Parathyroid adenoma (tissue), 2 donors: ENCODE data around the gene GINS1.
A peak's percentile ranks its signal among the peaks of the same experiment; 100 is the strongest.
"Not testable (repeated sequence)": the region's sequence is repeated elsewhere in the genome, so short reads cannot be mapped to it uniquely, and the experiment has no call there.

Experiments used
- H2AFZ ChIP-seq: fragments of 300-600 bp; sonication (generic); one replicate; pipeline ENCODE4 v1.7.0; 2017; ENCODE audit warnings: antibody characterized with exemption, mild to moderate bottlenecking
- H3K27ac ChIP-seq: fragments of 300-600 bp; sonication (generic); one replicate; pipeline ENCODE4 v1.7.0; 2017
- H3K27me3 ChIP-seq: fragments of 300-600 bp; sonication (generic); one replicate; pipeline ENCODE4 v1.7.0; 2017; ENCODE audit warnings: low read length; ENCODE audit not compliant: control insufficient read depth, insufficient read depth
- H3K36me3 ChIP-seq: fragments of 300-600 bp; sonication (generic); one replicate; pipeline ENCODE4 v1.7.0; 2017; ENCODE audit warnings: low read length; ENCODE audit not compliant: control insufficient read depth, insufficient read depth
- H3K4me1 ChIP-seq: fragments of 300-600 bp; sonication (generic); one replicate; pipeline ENCODE4 v1.7.0; 2017; ENCODE audit warnings: control low read depth
- H3K4me2 ChIP-seq: fragments of 300-600 bp; sonication (generic); one replicate; pipeline ENCODE4 v1.7.0; 2017; ENCODE audit warnings: low read length
- H3K4me3 ChIP-seq: fragments of 300-600 bp; sonication (generic); one replicate; pipeline ENCODE4 v1.7.0; 2017; ENCODE audit warnings: low read depth, low read length
- H3K79me2 ChIP-seq: fragments of 300-600 bp; sonication (generic); one replicate; pipeline ENCODE4 v1.7.0; 2017; ENCODE audit warnings: control low read depth
- H3K9ac ChIP-seq: fragments of 300-600 bp; sonication (generic); one replicate; pipeline ENCODE4 v1.7.0; 2017; ENCODE audit warnings: mild to moderate bottlenecking
- H3K9me3 ChIP-seq: fragments of 300-600 bp; sonication (generic); one replicate; pipeline ENCODE4 v1.7.0; 2017; ENCODE audit warnings: low read length; ENCODE audit not compliant: control insufficient read depth
- TF ChIP-seq, protein P1 (sequence below): fragments of 300-600 bp; sonication (generic); IDR thresholded peaks from one replicate; pipeline ENCODE4 v1.7.0; 2017; ENCODE audit warnings: antibody characterized with exemption, mild to moderate bottlenecking
- donor health status: primary hyperparathyroidism.

Gene GINS1

GRCh38 chr20:25394996-25395395 is 12.5 kb upstream of the GINS1 start:
- Histone ChIP-seq H3K27ac (no peak overlapping the region), H3K4me3 (no peak overlapping the region), H3K9me3 (no peaks in the 10 kb centered on the region), H3K9ac (no peak overlapping the region), H3K4me2 (no peak overlapping the region), H3K36me3 (no peaks in the 10 kb centered on the region), H3K27me3 (no peaks in the 10 kb centered on the region), H3K4me1 (no peaks in the 10 kb centered on the region), H3K79me2 (no peaks in the 10 kb centered on the region), H2AFZ (no peak overlapping the region)
- TF ChIP-seq, protein P1, sequence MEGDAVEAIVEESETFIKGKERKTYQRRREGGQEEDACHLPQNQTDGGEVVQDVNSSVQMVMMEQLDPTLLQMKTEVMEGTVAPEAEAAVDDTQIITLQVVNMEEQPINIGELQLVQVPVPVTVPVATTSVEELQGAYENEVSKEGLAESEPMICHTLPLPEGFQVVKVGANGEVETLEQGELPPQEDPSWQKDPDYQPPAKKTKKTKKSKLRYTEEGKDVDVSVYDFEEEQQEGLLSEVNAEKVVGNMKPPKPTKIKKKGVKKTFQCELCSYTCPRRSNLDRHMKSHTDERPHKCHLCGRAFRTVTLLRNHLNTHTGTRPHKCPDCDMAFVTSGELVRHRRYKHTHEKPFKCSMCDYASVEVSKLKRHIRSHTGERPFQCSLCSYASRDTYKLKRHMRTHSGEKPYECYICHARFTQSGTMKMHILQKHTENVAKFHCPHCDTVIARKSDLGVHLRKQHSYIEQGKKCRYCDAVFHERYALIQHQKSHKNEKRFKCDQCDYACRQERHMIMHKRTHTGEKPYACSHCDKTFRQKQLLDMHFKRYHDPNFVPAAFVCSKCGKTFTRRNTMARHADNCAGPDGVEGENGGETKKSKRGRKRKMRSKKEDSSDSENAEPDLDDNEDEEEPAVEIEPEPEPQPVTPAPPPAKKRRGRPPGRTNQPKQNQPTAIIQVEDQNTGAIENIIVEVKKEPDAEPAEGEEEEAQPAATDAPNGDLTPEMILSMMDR, result no peak

DNA sequence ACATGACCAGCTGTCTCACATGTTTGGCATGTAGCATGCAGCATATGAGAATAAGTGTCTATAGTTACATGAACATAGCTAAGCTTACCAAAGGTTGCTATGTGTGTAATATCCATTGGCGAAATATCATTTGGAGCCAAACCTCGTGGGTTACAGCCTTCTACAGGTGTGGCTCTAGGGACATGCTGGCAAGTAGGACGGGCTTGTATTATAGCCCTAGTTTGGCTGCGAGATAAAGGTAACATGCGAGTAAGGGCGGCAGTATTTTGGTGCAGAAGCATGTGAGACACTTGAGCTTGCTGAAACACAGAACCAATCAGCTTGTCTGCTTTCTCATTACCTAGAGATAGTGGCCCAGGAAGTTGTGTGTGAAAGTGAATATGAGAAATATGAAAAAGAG is 10.4 kb upstream of the GINS1 start:
- H3K36me3 ChIP-seq, result no peaks in the 10 kb centered on the region
- H3K27ac ChIP-seq, result no peak overlapping the region
- TF ChIP-seq, protein P1, result no peak
- H3K4me3 ChIP-seq, result no peak overlapping the region
- peak overlapping the region; percentile 28 for H2AFZ ChIP-seq
- no peak overlapping the region for H3K4me2 ChIP-seq
- no peaks in the 10 kb centered on the region for H3K4me1 ChIP-seq
- no peaks in the 10 kb centered on the region for H3K79me2 ChIP-seq
- H3K9me3 ChIP-seq, result no peaks in the 10 kb centered on the region
- no peaks in the 10 kb centered on the region for H3K27me3 ChIP-seq
- no peak overlapping the region for H3K9ac ChIP-seq

- H3K36me3 ChIP-seq, result no peaks in the 10 kb centered on the region
- no peak overlapping the region for H3K9ac ChIP-seq
- no peaks in the 10 kb centered on the region for H3K9me3 ChIP-seq
- H3K27ac ChIP-seq, result no peak overlapping the region
- H3K4me1 ChIP-seq, result no peaks in the 10 kb centered on the region
- TF ChIP-seq, protein P1, result no peak
- H3K27me3 ChIP-seq, result no peaks in the 10 kb centered on the region
- no peak overlapping the region for H3K4me3 ChIP-seq
- no peak overlapping the region for H3K4me2 ChIP-seq
- H2AFZ ChIP-seq, result no peak overlapping the region
- H3K79me2 ChIP-seq, result no peaks in the 10 kb centered on the region
Measured at GRCh38 chr20:25397821-25398220, 9.7 kb upstream of the GINS1 start.

DNA sequence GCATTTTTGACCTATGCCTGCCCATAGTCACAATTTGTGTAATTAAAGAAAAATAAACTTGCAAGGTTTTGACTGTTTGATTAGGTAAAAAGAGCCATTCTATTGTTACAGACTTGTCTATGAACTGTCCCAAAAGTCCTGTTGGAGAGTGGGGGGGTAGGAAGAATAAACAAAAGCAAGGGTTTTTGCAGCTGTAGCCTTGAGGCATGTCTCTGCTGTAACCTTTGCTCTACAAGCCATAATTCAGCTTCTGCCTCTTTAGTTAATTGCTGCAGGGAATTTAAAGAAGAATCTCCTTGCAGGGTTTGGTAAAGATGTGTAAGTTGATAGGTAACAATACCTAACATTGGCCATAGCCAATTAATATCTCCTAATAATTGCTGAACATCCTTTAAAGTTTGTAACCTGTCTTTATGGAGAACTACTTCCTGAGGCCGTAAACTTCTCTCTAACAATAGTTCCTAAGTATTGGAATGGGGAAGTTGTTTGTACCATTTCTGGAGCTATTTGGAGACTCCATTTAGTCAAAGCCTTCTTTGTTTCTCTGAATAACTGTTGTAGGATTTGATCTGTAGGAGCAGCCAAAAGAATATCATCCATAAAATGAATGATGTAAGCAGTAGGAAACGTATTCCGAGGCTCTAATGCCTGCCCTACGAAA is 9.0 kb upstream of the GINS1 start:
- H3K27me3 ChIP-seq, result no peaks in the 10 kb centered on the region
- TF ChIP-seq, protein P1, result no peak
- H3K9me3 ChIP-seq, result no peaks in the 10 kb centered on the region
- no peak overlapping the region for H3K9ac ChIP-seq
- H3K4me3 ChIP-seq, result no peak overlapping the region
- H3K79me2 ChIP-seq, result no peaks in the 10 kb centered on the region
- no peak overlapping the region for H3K27ac ChIP-seq
- no peak overlapping the region for H2AFZ ChIP-seq
- H3K4me2 ChIP-seq, result no peak overlapping the region
- H3K36me3 ChIP-seq, result no peaks in the 10 kb centered on the region
- no peaks in the 10 kb centered on the region for H3K4me1 ChIP-seq

GRCh38 chr20:25399037-25399430 is 8.4 kb upstream of the GINS1 start:
- no peak overlapping the region for H2AFZ ChIP-seq
- no peak overlapping the region for H3K4me3 ChIP-seq
- H3K9ac ChIP-seq, result no peak overlapping the region
- H3K4me2 ChIP-seq, result no peak overlapping the region
- no peaks in the 10 kb centered on the region for H3K79me2 ChIP-seq
- H3K36me3 ChIP-seq, result no peaks in the 10 kb centered on the region
- TF ChIP-seq, protein P1, result peak; percentile 65
- no peak overlapping the region for H3K27ac ChIP-seq
- H3K27me3 ChIP-seq, result no peaks in the 10 kb centered on the region
- H3K4me1 ChIP-seq, result no peaks in the 10 kb centered on the region
- no peaks in the 10 kb centered on the region for H3K9me3 ChIP-seq

DNA sequence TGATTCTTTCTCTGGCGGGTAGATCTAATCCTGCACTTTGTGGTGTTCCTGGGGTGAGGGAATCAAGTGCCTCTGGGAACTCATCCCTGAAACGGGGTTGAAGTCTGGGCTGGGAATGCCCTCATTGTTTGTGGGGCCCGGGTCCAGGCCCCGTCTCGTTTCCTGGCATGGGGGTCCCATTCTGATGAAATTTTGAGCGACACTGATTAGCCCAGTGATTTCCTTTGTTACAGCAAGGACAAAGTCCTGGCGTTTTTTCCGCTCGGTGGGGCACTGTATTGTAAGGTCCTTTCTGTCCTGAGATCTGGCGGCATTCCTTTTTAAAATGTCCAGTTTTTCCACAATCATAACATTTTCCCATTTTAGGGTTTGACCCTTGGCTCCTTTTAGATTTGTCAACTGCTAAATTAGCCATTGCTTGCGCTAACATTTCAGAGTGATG is 7.2 kb upstream of the GINS1 start:
- H3K27ac ChIP-seq, H3K9ac ChIP-seq, H3K4me3 ChIP-seq, H2AFZ ChIP-seq, H3K9me3 ChIP-seq, H3K36me3 ChIP-seq, H3K4me1 ChIP-seq, H3K27me3 ChIP-seq, H3K79me2 ChIP-seq, H3K4me2 ChIP-seq: not testable (repeated sequence)
